HG02870 (cell line): ENCODE data around the gene PRSS50.

Experiments used
- ATAC-seq: cut with Tn5 transposase; IDR thresholded peaks from one replicate; pipeline ENCODE4 v1.9.1; 2021; ENCODE audit warnings: mild to moderate bottlenecking, moderate library complexity; ENCODE audit not compliant: unreplicated experiment

The PRSS50 gene

GRCh38 chr3:46671541-46672348 lies 45.9 kb downstream of the PRSS50 start:
- no peak for ATAC-seq

- no peak for ATAC-seq
These were observed 46.7 kb downstream of the PRSS50 start for GRCh38 chr3:46670891-46671427.

GRCh38 chr3:46670000-46670890 lies 47.4 kb downstream of the PRSS50 start:
- no peak for ATAC-seq

GRCh38 chr3:46669191-46669999 lies 48.3 kb downstream of the PRSS50 start:
- ATAC-seq = no peak

- ATAC-seq = no peak
These were observed 49.1 kb downstream of the PRSS50 start for GRCh38 chr3:46668591-46668990.

GRCh38 chr3:46668116-46668515 lies 49.6 kb downstream of the PRSS50 start:
- no peak for ATAC-seq

- no peak for ATAC-seq
These were observed 50.0 kb downstream of the PRSS50 start for GRCh38 chr3:46667657-46668056.

GRCh38 chr3:46667061-46667621 lies 50.5 kb downstream of the PRSS50 start:
- no peak for ATAC-seq

- ATAC-seq = no peak
These were observed 51.2 kb downstream of the PRSS50 start for GRCh38 chr3:46666453-46666845.

- no peak for ATAC-seq
These were observed 51.8 kb downstream of the PRSS50 start for GRCh38 chr3:46665763-46666452.

- no peak for ATAC-seq
These were observed 52.5 kb downstream of the PRSS50 start for GRCh38 chr3:46664971-46665762.

GRCh38 chr3:46664188-46664970 lies 53.3 kb downstream of the PRSS50 start:
- ATAC-seq = no peak

GRCh38 chr3:46663591-46664135 lies 54.0 kb downstream of the PRSS50 start:
- ATAC-seq = no peak

- ATAC-seq = no peak
These were observed 54.7 kb downstream of the PRSS50 start for GRCh38 chr3:46662771-46663551.
